HG03095 (cell line): ENCODE data around the gene ATP1B3.
A peak's percentile ranks its signal among the peaks of the same experiment; 100 is the strongest.
"Not testable (repeated sequence)": the region's sequence is repeated elsewhere in the genome, so short reads cannot be mapped to it uniquely, and the experiment has no call there.

Experiments
- ATAC-seq: cut with Tn5 transposase; IDR thresholded peaks from one replicate; pipeline ENCODE4 v1.9.1; 2021; ENCODE audit warnings: moderate library complexity; ENCODE audit not compliant: unreplicated experiment

The ATP1B3 gene

DNA sequence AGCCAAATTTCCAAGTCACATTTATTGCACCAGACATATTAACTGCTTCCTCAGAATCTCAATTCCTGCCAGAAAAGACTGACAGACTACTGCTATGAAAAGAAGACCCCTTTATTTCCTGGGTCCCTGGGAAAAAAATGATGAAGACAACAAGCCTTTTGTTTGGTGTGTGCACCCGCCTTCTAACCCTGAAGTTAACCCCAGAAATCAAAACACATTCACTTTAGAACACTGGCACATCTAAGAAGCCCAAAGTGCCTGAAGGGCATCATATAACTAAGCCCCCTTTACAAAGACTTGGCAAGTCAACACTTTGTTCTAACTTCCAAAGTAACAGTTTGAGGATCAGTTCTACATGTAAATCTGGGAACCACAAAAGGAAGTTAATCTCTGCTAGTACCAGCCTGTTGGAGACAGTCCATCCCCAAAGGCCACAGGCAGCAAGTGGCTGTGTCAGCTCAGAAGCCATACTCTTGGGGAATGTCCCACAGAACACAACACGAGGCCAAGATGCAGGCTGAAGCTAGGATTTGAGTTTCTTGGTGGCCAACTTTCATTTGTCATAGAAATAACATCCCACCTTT, 16.3 kb upstream of the ATP1B3 start:
- ATAC-seq = no peak

GRCh38 chr3:141860766-141861513, 15.5 kb upstream of the ATP1B3 start:
- no peak for ATAC-seq

DNA sequence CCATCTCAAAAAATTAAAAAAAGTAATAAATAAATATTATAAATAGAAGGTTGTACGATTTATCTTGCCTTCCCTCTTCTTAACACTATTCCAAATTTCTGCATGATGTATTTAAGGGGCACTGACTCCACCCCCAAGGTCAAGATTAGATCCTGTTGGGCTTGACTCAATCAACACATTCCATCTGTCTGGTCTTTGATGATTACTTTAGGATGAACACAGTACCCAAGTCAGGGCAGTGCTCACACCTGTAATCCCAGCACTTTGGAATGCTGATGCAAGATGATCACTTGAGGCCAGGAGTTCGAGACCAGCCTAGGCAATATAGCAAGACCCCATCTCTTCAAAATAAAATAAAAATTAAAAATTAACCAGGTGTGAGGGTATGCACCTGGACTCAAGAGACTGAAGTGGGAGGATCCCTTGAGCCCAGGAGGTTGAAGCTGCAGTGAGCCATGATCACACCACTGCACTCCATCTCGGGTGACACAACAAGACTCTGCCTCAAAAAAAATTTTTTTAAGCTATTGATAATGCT, 14.1 kb upstream of the ATP1B3 start:
- no peak for ATAC-seq

DNA sequence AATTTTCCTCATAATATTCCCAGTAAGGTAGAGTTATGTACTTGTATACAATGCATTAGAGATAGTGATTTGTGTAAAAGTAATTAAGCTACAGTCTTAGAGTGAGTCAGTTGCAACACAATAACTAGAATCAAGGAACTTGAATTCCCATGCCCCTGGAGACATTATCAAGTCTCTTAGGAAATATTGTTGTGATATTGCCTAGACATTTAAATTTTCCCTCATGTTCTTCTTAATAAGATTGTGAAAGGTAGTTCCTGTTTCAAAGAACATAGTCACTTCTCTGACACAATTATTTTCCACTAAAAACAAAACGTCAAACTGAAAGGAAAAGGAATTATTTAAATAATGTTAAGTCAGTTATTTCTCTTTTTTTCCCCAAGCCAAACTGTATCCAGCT, 13.0 kb upstream of the ATP1B3 start:
- ATAC-seq = no peak

GRCh38 chr3:141864281-141864970, 12.0 kb upstream of the ATP1B3 start:
- no peak for ATAC-seq

DNA sequence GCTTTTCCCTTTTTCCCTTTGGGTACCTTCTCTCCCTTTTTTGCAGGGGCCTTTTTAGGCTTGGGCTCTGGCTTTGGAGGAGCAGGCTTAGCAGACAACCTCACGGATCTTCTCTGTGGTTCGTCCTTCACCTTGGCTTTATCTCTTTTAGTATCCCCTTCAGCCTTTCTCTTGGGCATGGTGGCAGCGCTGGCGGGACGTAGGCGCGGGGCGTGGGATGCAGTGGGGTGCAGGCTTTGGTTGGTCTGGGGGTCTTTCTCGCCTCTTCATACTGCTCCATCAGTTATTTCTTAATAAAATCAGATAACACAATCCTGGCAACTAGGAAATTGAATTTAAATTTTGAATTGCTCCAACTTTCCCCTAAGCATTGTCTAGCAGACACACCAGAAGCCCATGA, 11.3 kb upstream of the ATP1B3 start:
- no peak for ATAC-seq

- ATAC-seq = no peak
These were observed 6.3 kb upstream of the ATP1B3 start for GRCh38 chr3:141870091-141870687.

DNA sequence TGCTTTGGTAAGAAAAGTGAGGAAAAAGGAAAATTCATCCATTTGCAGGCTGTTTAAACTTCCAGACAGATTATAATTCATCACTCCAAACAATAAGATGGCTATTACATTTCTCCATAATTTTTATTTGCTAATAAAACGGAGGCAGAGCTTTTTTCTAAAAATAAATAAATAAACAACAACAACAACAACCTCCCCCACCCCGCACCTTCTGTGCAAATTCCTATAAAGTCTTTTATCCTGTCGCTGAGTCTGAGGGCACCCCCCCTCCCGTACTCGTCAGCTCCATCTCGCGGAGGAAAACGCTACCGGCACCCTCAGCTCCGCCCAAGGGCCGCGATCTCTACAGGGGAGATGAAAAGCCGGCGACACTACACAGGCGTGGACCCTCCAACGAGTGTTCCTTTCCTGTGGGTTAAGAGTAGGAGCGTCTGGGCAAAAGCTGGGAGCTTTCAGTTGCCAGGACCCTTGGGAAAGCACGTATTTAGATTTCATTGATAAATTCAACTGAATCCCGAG, 1.0 kb upstream of the ATP1B3 start:
- ATAC-seq = peak; percentile 45

- peak; percentile 49 for ATAC-seq
These were observed 506 bp upstream of the ATP1B3 start for GRCh38 chr3:141875893-141876380.

GRCh38 chr3:141876891-141877621, 613 bp downstream of the ATP1B3 start:
- ATAC-seq = peak; percentile 19

DNA sequence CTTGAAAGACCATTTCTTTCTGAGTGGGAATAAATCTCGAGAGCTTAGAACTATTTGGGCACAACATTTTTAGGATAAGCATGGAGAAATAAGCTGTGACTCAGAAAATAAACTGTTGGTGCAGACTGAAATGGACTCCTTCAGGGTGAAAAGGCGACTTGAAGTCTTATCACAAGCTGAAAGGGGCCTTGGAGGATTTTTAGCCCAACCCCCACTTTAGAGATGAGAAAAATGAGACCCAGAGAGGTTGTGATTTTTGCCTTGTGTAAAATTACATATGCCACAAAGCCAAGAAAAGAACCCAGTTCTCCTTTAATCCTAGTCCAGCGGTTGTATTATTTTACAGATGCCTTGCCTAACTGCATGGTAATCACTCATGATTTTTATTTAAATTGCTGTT, 1.5 kb downstream of the ATP1B3 start:
- no peak for ATAC-seq

GRCh38 chr3:141878326-141878725, 1.9 kb downstream of the ATP1B3 start:
- ATAC-seq = no peak

- no peak for ATAC-seq
These were observed 2.4 kb downstream of the ATP1B3 start for GRCh38 chr3:141878817-141879216.

DNA sequence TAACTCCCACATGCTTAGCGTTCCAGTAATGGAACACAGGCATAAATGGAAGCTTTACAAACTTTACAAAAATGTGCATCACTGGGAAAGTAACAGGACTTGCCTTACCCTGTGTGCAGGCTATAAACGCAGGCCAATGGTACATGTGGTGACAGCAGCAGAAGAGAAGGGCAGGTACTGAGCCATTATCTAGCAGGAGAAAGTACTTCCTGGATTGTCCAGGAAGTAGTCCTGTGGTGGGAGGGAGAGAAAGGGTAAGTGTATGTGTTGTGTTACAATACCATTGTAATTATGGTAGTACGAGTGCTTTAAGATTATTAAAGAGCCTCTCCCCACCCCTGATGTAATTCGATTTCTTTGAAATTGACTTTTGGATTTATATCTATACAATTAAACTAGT, 5.3 kb downstream of the ATP1B3 start:
- ATAC-seq = no peak

- ATAC-seq = no peak
These were observed 10.6 kb downstream of the ATP1B3 start for GRCh38 chr3:141887051-141887450.

- not testable (repeated sequence) for ATAC-seq
These were observed 12.1 kb downstream of the ATP1B3 start for GRCh38 chr3:141888548-141888947.

- ATAC-seq = no peak
These were observed 18.2 kb downstream of the ATP1B3 start for GRCh38 chr3:141894524-141895176.

DNA sequence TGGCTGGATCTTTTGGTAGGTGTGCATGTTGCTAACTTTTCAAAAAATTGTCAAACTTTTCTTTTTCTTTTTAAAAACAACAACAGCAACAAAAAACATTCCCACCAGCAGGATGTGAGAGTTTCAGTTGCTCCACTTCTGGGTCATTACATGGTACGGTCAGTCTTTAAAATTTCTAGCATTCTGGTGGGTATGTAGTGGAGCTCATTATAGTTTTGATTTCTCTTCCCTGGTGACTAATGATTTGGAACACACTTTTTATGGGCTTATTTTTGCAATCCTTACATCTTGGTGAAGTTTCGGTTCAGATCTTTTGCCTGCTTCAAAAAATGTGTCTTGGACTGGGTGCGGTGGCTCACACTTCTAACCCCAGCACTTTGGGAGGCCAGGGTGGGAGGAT, 19.3 kb downstream of the ATP1B3 start:
- no peak for ATAC-seq

- ATAC-seq = no peak
These were observed 22.5 kb downstream of the ATP1B3 start for GRCh38 chr3:141898908-141899307.

DNA sequence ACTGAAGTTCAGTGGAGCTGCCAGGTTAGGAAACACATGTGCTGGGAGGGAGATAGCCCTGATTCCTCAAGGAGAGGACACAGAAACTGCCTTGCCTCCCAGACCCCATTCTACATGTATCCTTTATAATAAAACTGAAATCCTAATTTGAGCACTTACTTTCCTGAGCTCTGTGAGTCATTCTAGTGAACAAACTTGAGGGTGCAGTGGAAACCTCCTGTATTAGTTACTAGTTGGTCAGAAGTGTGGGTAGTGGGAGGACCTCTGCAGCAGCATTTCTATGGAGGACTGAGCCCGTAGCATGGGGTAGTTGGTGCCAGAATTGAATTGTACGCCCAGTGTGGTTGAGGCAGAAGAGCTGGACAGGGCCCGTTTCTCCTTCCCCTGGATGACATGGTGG, 23.9 kb downstream of the ATP1B3 start:
- no peak for ATAC-seq
